NCI-H146 treated with DMSO at 0.1 percent for 48 hours (cell line): ENCODE measurements around the gene TGFB2.

ENCODE experiments used
- DNase-seq: peaks from one replicate; lab custom pipeline; 2025; ENCODE audit not compliant: unreplicated experiment; lab: John Stamatoyannopoulos, UW

Gene TGFB2

GRCh38 chr1:218383681-218384080, 38.5 kb downstream of the TGFB2 start:
- DNase-seq = no peak

DNA sequence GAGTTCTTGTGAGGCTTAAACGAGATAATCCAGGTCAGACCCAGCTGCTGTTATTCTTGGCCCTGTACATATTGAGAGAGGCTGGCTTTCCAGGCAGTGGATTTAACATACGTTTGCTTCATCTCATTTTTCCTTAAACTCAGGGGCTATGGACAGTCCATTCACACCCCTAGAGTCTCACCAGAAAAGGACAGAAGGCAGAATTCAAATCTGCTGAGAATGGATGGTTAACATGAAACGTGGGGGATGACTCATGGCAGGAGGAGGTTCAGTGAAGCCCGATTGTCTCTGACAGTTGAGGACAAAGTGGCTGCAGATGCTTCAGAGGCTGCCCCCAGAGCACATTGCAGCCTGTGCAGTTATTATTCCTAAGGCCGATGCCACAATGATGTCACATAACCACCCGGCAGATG, 39.5 kb downstream of the TGFB2 start:
- DNase-seq = peak; percentile 47

- DNase-seq = no peak
These were observed 43.5 kb downstream of the TGFB2 start for GRCh38 chr1:218388591-218388990.

- DNase-seq = no peak
These were observed 45.5 kb downstream of the TGFB2 start for GRCh38 chr1:218390618-218391017.

- no peak for DNase-seq
These were observed 47.6 kb downstream of the TGFB2 start for GRCh38 chr1:218392780-218393179.

- DNase-seq = no peak
These were observed 49.3 kb downstream of the TGFB2 start for GRCh38 chr1:218394416-218394815.

DNA sequence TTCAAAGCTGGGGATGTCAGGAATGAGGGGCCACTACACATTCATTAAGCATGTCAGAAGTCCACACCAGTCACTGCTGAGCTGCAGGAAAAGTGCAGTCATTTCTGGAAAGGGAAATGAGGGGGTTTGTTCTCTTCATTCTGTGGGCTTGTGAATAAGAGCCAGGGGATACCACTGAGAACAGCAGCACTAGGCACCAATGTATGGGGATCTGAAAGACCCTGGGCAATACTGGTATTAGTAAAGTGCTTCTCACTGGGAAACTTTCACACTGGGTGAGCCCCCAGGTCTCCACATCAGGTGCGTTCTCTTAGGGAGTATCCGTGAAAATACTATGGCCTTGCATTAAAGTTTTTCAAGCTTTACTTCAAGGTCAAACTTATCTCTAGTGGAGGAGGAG, 49.9 kb downstream of the TGFB2 start:
- DNase-seq = no peak

- no peak for DNase-seq
These were observed 50.8 kb downstream of the TGFB2 start for GRCh38 chr1:218395916-218396315.

DNA sequence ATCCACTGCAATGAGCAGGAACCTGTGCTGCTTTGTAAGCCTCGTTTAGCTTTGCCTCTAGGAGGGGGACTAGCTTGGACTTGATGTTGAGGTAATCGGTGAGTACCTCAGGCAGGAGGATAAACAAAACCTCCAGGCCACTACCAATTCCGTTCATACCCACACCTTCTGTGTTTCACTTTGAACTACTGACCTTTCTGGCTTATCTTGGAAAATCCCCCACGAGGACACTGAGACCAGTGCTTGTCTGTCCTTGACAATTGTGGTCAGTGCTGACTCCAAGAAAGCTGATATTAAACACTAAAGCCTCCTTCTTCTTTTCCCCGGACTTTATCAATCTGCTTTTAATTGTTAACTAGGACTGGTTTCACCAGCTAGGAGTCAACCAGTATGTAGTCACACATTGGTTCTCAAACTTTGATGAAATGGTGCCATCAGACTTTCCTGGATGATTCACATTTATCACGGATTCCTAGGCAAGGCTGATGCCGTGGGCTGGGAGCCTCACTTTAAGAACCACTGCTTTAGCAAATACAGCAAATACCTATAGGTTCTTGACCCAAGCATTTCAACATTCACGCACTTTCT, 52.7 kb downstream of the TGFB2 start:
- no peak for DNase-seq

- no peak for DNase-seq
These were observed 55.5 kb downstream of the TGFB2 start for GRCh38 chr1:218400624-218401023.

GRCh38 chr1:218401441-218401997, 56.4 kb downstream of the TGFB2 start:
- no peak for DNase-seq

GRCh38 chr1:218401998-218402785, 57.1 kb downstream of the TGFB2 start:
- peak; percentile 31 for DNase-seq

- no peak for DNase-seq
These were observed 57.6 kb downstream of the TGFB2 start for GRCh38 chr1:218402786-218403120.

- no peak for DNase-seq
These were observed 58.2 kb downstream of the TGFB2 start for GRCh38 chr1:218403300-218403699.

DNA sequence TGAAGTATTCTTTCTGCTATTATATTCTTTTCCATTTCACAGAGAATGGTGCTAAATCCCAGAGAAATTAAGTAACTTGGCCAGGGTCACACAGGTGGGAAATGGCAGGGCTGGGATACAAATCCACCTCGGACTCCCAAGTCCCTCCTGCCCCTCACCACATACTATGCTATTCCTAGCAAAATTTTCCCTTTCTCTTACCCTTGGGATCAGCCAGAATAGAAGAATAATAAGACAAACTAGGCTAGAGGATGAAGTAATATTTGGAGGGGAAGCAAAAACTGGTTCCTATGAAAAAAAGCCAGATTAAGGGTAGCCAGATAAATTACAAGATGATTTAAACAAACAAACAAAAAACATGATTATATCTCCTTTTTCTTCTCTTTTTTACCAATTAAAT, 62.5 kb downstream of the TGFB2 start:
- no peak for DNase-seq

- DNase-seq = no peak
These were observed 63.0 kb downstream of the TGFB2 start for GRCh38 chr1:218408135-218408534.

DNA sequence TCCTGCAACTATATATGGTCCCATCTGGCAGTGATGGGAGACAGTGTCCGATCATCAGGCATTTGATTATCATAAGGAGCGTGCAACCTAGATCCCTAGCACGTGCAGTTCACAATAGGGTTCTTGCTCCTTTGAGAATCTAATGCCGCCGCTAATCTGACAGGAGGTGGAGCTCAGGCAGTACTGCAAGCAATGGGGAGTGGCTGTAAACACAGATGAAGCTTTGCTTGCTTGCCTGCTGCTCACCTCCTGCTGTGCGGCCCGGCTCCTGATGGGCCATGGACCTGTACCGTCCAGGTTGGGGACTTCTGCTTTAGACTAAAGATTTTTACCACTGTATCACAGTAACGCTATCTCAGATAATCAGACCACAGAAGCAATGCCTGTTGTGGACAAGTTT, 63.8 kb downstream of the TGFB2 start:
- DNase-seq = no peak

- no peak for DNase-seq
These were observed 64.9 kb downstream of the TGFB2 start for GRCh38 chr1:218409946-218410510.

DNA sequence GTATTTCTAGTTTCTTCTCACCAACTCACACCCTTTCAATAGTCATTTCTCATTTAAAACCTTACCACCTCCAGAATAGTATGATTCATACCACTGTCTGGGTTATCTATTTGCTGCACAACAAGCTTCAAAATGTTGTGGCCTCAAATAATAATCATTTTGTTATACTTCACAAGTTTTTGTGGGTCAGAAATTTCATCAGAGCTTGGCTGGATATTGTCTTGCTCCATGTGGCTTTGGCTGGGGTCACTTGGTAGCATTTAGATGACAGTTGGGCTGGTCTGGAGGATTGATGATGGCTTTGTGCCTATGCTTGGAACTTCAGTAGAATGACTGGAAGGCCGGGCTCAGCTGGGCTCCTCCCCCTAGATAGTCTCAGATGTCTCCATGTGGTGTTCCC, 66.0 kb downstream of the TGFB2 start:
- no peak for DNase-seq

GRCh38 chr1:218412171-218412570, 67.0 kb downstream of the TGFB2 start:
- DNase-seq = no peak

DNA sequence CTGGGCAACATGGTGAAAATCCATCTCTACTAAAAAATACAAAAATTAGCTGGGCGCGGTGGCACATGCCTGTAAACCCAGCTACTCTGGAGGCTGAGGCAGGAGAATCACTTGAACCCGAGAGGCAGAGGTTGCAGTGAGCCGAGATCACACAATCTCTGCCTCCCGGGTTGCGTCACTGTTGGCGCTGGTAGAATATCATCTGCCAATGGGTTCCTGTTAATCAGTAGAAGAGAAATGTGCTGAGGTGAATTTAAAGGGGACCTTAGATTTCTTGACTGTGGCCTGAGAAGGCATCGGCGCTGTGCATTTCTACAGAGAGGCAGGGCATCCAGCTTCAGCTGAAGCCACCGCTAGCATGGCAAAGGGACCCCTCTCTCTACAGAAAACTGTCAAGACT, 68.0 kb downstream of the TGFB2 start:
- DNase-seq = no peak

GRCh38 chr1:218414060-218414728, 69.1 kb downstream of the TGFB2 start:
- no peak for DNase-seq
